BLaER1 treated with 17β-estradiol and CSF1 and Interleukin-3, amounts not matched to agents 10 nM and 100 nM (cell line): ENCODE data around the gene GPC6.

Source experiments
- H3K27ac ChIP-seq, 11 experiments: shearing (Covaris generic); formaldehyde crosslinking; 2 replicates each; pipeline ENCODE4 v1.8.1; 2022
- H3K27me3 ChIP-seq, 11 experiments: shearing (Covaris generic); formaldehyde crosslinking; 2 replicates each; pipeline ENCODE4 v1.8.1; 2022
- H3K36me3 ChIP-seq, 11 experiments: shearing (Covaris generic); formaldehyde crosslinking; 2 replicates each; pipeline ENCODE4 v1.8.1; 2022
- H3K4me1 ChIP-seq, 10 experiments: shearing (Covaris generic); formaldehyde crosslinking; 2 replicates each; pipeline ENCODE4 v1.8.1; 2022
- H3K4me2 ChIP-seq, 11 experiments: shearing (Covaris generic); formaldehyde crosslinking; 2 replicates each; pipeline ENCODE4 v1.8.1; 2022
- H3K4me3 ChIP-seq, 10 experiments: shearing (Covaris generic); formaldehyde crosslinking; 2 replicates each; pipeline ENCODE4 v1.8.1; 2022
- H3K9ac ChIP-seq, 11 experiments: shearing (Covaris generic); formaldehyde crosslinking; 2 replicates each; pipeline ENCODE4 v1.8.1; 2022
- H3K9me3 ChIP-seq, 11 experiments: shearing (Covaris generic); formaldehyde crosslinking; replicated peaks in 1 of 11; 2 replicates each; pipeline ENCODE4 v1.8.1; 2022
- H4K20me1 ChIP-seq, 11 experiments: shearing (Covaris generic); formaldehyde crosslinking; 2 replicates each; pipeline ENCODE4 v1.8.1; 2022
- Cebpa-rat ChIP-seq, 11 experiments: shearing (Covaris generic); IDR thresholded peaks; 2 replicates each; pipeline ENCODE4 v1.8.1; 2022

GPC6 gene

GRCh38 chr13:93776936-93777335, 550.3 kb downstream of the GPC6 start:
- H3K4me3 ChIP-seq, result no peak overlapping the region
- no peak overlapping the region for H3K4me2 ChIP-seq
- no peaks in the 10 kb centered on the region for H3K27me3 ChIP-seq
- TF ChIP-seq Cebpa-rat (IDR thresholded peaks at IDR 0.05), result no peak
- no peak overlapping the region for H3K27ac ChIP-seq
- no peak overlapping the region for H3K9ac ChIP-seq
- no peaks in the 10 kb centered on the region for H3K36me3 ChIP-seq
- H3K9me3 ChIP-seq, result no peaks in the 10 kb centered on the region
- no peaks in the 10 kb centered on the region for H4K20me1 ChIP-seq
- no peaks in the 10 kb centered on the region for H3K4me1 ChIP-seq

- H3K36me3 ChIP-seq, result no peaks in the 10 kb centered on the region
- no peak overlapping the region for H3K4me2 ChIP-seq
- H4K20me1 ChIP-seq, result no peaks in the 10 kb centered on the region
- no peaks in the 10 kb centered on the region for H3K9me3 ChIP-seq
- no peak overlapping the region for H3K4me3 ChIP-seq
- H3K27ac ChIP-seq, result no peak overlapping the region
- TF ChIP-seq Cebpa-rat (IDR thresholded peaks at IDR 0.05), result no peak
- no peaks in the 10 kb centered on the region for H3K27me3 ChIP-seq
- no peaks in the 10 kb centered on the region for H3K4me1 ChIP-seq
- no peak overlapping the region for H3K9ac ChIP-seq
Observed at GRCh38 chr13:93777504-93777903, 550.9 kb downstream of the GPC6 start.

DNA sequence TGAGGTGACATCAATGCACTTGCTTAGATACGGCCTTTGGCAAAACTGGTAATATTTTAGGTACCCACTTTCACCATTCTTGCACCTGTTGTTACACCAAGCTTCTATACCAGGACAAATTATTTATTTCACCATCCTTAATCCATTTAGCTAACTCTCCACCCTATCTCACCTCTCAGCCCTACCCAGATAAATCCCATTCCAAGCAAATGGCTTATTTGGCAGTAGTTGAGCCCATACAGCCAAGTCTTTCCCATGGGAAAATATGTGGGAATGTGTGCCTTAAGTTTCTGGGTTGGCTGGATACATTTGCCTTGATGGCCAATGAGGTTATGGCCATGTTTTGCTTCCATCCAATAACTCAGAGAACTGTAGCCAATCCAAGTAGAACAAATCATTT, 551.9 kb downstream of the GPC6 start:
- Histone ChIP-seq H3K9ac (no peak overlapping the region), H3K4me1 (no peaks in the 10 kb centered on the region), H3K4me2 (no peak overlapping the region), H3K9me3 (peaks cover 0 to 5% (median 0%) of the 10 kb centered on the region in 11 experiments; a peak in 2 of 22 replicates), H3K36me3 (no peaks in the 10 kb centered on the region), H3K27ac (no peak overlapping the region), H4K20me1 (no peaks in the 10 kb centered on the region), H3K27me3 (no peaks in the 10 kb centered on the region), H3K4me3 (no peak overlapping the region)
- no peak for TF ChIP-seq Cebpa-rat (IDR thresholded peaks at IDR 0.05)

DNA sequence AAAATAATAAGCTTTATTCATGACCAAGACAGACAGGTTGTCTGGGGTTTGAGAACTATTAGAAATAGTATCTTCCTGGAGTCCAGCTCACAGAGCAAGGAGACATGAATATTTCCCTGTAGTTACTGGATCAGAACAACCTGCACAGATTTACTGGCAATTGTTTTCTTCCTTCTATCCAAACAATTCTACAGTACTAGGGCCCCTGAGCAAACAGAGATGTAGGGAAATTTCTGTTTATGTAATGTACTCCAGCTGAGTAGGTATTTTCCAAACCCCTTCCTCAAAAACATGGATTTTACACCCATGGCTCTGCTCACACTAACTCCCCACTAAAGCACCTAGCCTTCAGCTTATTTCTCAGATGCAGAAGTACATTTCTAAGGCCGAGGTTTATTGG, 557.6 kb downstream of the GPC6 start:
- Histone ChIP-seq H3K9ac (no peak overlapping the region), H3K4me2 (no peak overlapping the region), H3K4me3 (no peak overlapping the region), H4K20me1 (no peaks in the 10 kb centered on the region), H3K9me3 (peaks cover 0 to 5% (median 0%) of the 10 kb centered on the region in 11 experiments; a peak in 2 of 22 replicates), H3K27me3 (no peaks in the 10 kb centered on the region), H3K4me1 (no peaks in the 10 kb centered on the region), H3K27ac (no peak overlapping the region), H3K36me3 (no peaks in the 10 kb centered on the region)
- TF ChIP-seq Cebpa-rat (IDR thresholded peaks at IDR 0.05), result no peak

DNA sequence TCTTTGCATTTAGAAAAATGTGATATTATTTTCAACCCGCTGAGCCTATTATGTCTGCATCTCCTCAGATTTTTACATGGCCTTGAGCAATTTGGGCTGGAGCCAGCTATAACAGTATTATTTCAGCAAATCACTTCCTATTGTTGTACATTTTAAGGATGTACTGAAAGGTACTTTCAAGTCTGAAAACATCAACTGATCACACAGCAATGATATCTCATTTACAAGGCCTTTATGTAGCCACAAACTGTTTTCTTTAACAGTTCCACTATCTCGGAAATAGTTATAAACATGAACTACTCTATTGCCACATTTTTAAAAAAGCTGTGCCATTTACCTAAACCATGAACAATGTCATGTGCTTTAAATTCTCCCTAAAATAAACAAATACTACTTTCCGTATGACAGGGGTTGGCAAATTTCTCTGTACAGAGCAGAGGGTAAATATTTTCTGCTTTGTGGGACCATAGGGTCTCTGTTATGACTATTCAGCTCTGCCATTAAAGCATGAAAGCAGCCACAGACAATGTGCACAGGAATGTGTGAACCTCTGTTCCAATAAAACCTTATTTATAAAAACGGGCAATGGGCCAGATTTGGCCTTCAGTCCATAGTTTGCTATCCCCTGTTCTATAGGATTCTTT, 560.4 kb downstream of the GPC6 start:
- peaks cover 0 to 5% (median 0%) of the 10 kb centered on the region in 11 experiments; a peak in 2 of 22 replicates for H3K9me3 ChIP-seq
- H3K27me3 ChIP-seq, result no peaks in the 10 kb centered on the region
- no peak overlapping the region for H3K9ac ChIP-seq
- H3K4me1 ChIP-seq, result no peaks in the 10 kb centered on the region
- no peak overlapping the region for H3K4me3 ChIP-seq
- H3K27ac ChIP-seq, result no peak overlapping the region
- no peak for TF ChIP-seq Cebpa-rat (IDR thresholded peaks at IDR 0.05)
- H3K36me3 ChIP-seq, result no peaks in the 10 kb centered on the region
- no peak overlapping the region for H3K4me2 ChIP-seq
- no peaks in the 10 kb centered on the region for H4K20me1 ChIP-seq

DNA sequence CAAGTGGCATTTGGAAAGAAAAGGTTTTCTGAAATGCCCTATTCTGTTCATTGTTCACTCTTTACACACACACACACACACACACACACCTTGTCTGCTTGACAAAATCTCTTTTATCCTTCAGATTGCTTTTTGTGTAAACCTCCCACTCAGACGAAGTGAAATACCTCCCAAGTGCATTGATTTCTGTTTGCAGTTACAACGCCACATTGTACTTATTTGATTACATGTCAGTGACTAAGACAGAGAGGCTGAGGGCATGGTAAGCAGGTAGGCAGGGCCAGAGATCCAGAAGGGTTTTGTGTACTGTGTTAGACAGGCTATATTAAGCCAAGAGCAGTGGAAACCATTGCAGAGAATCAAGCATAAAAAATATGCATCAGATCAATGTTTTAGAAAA, 561.8 kb downstream of the GPC6 start:
- H3K27ac ChIP-seq, result no peak overlapping the region
- no peaks in the 10 kb centered on the region for H3K4me1 ChIP-seq
- H3K9me3 ChIP-seq, result no peaks in the 10 kb centered on the region
- H4K20me1 ChIP-seq, result no peaks in the 10 kb centered on the region
- no peak overlapping the region for H3K4me3 ChIP-seq
- no peaks in the 10 kb centered on the region for H3K36me3 ChIP-seq
- TF ChIP-seq Cebpa-rat (IDR thresholded peaks at IDR 0.05), result no peak
- H3K9ac ChIP-seq, result no peak overlapping the region
- H3K27me3 ChIP-seq, result no peaks in the 10 kb centered on the region
- H3K4me2 ChIP-seq, result no peak overlapping the region

- H3K27me3 ChIP-seq, result no peaks in the 10 kb centered on the region
- no peak overlapping the region for H3K4me2 ChIP-seq
- no peaks in the 10 kb centered on the region for H3K9me3 ChIP-seq
- no peak for TF ChIP-seq Cebpa-rat (IDR thresholded peaks at IDR 0.05)
- H3K36me3 ChIP-seq, result no peaks in the 10 kb centered on the region
- no peak overlapping the region for H3K9ac ChIP-seq
- no peak overlapping the region for H3K27ac ChIP-seq
- H4K20me1 ChIP-seq, result no peaks in the 10 kb centered on the region
- no peaks in the 10 kb centered on the region for H3K4me1 ChIP-seq
- H3K4me3 ChIP-seq, result no peak overlapping the region
Observed at GRCh38 chr13:93789058-93789457, 562.5 kb downstream of the GPC6 start.

GRCh38 chr13:93794197-93794885, 567.7 kb downstream of the GPC6 start:
- no peaks in the 10 kb centered on the region for H4K20me1 ChIP-seq
- no peak overlapping the region for H3K4me3 ChIP-seq
- no peak overlapping the region for H3K9ac ChIP-seq
- H3K9me3 ChIP-seq, result no peaks in the 10 kb centered on the region
- H3K4me1 ChIP-seq, result no peaks in the 10 kb centered on the region
- no peak for TF ChIP-seq Cebpa-rat (IDR thresholded peaks at IDR 0.05)
- H3K27me3 ChIP-seq, result no peaks in the 10 kb centered on the region
- H3K36me3 ChIP-seq, result no peaks in the 10 kb centered on the region
- no peak overlapping the region for H3K4me2 ChIP-seq
- no peak overlapping the region for H3K27ac ChIP-seq

GRCh38 chr13:93797463-93797862, 570.9 kb downstream of the GPC6 start:
- no peaks in the 10 kb centered on the region for H3K36me3 ChIP-seq
- no peaks in the 10 kb centered on the region for H3K9me3 ChIP-seq
- TF ChIP-seq Cebpa-rat (IDR thresholded peaks at IDR 0.05), result no peak
- H3K4me3 ChIP-seq, result no peak overlapping the region
- H3K27ac ChIP-seq, result no peak overlapping the region
- no peaks in the 10 kb centered on the region for H3K4me1 ChIP-seq
- no peaks in the 10 kb centered on the region for H4K20me1 ChIP-seq
- H3K27me3 ChIP-seq, result no peaks in the 10 kb centered on the region
- no peak overlapping the region for H3K4me2 ChIP-seq
- H3K9ac ChIP-seq, result no peak overlapping the region

DNA sequence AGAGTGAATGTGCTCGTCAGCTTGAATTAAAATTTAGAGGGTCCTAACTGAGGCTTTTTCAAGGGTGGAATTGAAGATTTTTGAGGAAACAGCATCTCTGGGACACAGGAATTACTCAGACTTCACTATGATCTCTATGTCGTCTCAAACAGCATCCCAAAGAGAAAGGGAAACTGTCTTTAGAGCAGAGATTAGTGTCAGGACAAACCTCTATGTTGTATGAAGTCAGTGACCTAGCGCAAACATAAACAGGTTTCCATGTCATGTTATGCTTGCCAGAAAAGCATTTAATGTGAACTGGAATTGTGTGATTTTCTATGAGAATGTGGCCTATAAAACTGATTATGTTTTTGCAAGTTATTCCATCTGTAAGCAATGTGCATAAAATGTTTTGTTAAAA, 573.7 kb downstream of the GPC6 start:
- H3K9ac ChIP-seq, result no peak overlapping the region
- no peak for TF ChIP-seq Cebpa-rat (IDR thresholded peaks at IDR 0.05)
- H3K27me3 ChIP-seq, result no peaks in the 10 kb centered on the region
- no peak overlapping the region for H3K27ac ChIP-seq
- H3K4me3 ChIP-seq, result no peak overlapping the region
- no peaks in the 10 kb centered on the region for H4K20me1 ChIP-seq
- H3K9me3 ChIP-seq, result no peaks in the 10 kb centered on the region
- H3K4me2 ChIP-seq, result no peak overlapping the region
- H3K4me1 ChIP-seq, result no peaks in the 10 kb centered on the region
- no peaks in the 10 kb centered on the region for H3K36me3 ChIP-seq
